H1 (cell line): ENCODE measurements around the gene IL37. TPM values are rescaled to one million over a fixed set of nuclear protein-coding genes. Genes with fewer than 3 reads are reported as not detected.

Experiments
- ATF2 ChIP-seq: IDR thresholded peaks from 2 replicates; pipeline ENCODE4 v1.6.1; 2012; ENCODE audit warnings: low read length, inconsistent platforms
- EZH2 ChIP-seq: fragments of 200-600 bp; sonication (generic); IDR thresholded peaks from 2 replicates; pipeline ENCODE4 v1.7.1; 2012; ENCODE audit warnings: low read depth, mild to moderate bottlenecking, moderate library complexity, low read length, inconsistent platforms; ENCODE audit not compliant: severe bottlenecking
- HDAC6 ChIP-seq: IDR thresholded peaks from one replicate; pipeline ENCODE4 v1.7.1; 2012; ENCODE audit warnings: low read depth, mild to moderate bottlenecking, inconsistent platforms, low read length, moderate library complexity
- JUND ChIP-seq: IDR thresholded peaks from 2 replicates; pipeline ENCODE4 v1.6.1; 2011; ENCODE audit warnings: mild to moderate bottlenecking, improper control_type of control experiment, low read length
- MAFK ChIP-seq: IDR thresholded peaks from 2 replicates; pipeline ENCODE4 v1.6.1; 2012; ENCODE audit warnings: low read depth, mild to moderate bottlenecking, improper control_type of control experiment, low read length
- POLR2A ChIP-seq, 2 experiments: IDR thresholded peaks; 1 replicate in 1 of 2; 2 replicates in 1 of 2; pipeline ENCODE4 v1.6.1; 2011; ENCODE audit warnings: low read depth in 2 of 2, low read length in 2 of 2, mild to moderate bottlenecking in 2 of 2; ENCODE audit errors: control extremely low read depth in 1 of 2
- polyA plus RNA-seq, 7 experiments: library from polyadenylated mRNA; depleted of rRNA in 3 of 7; stranded (reverse) in 5 of 7; unstranded in 2 of 7; fragments of >200 nt in 5 of 7; fragments of 200-250 nt in 2 of 7; gene quantifications; 1 replicate in 5 of 7; 2 replicates in 1 of 7; 4 replicates in 1 of 7; pipeline versions ENCODE4 v1.2.1 to v1.2.3, GENCODE V29; 2011 to 2013; ENCODE audit warnings: missing spikeins in 2 of 7, mixed read lengths in 2 of 7
- total RNA-seq: library from RNA; stranded (reverse); fragmentation: NEBNext Ultra II Directional; extraction: Animal tissue kit (Norgen Biotek cat#: 25700); gene quantifications from 2 replicates; pipeline ENCODE4 v1.2.1, GENCODE V29; 2021

IL37 gene
- total and polyA plus RNA-seq, 2 of the 8 experiments (the other 6 are each of a cell fraction or from before 2014, with no cell fraction given) = 0.18 TPM; not detected in 1

GRCh38 chr2:112947374-112947773, 36.4 kb downstream of the IL37 start (continued):
- TF ChIP-seq ATF2 (no peak), MAFK (no peak), EZH2 (no peak), HDAC6 (no peak), JUND (no peak), POLR2A (IDR thresholded peaks at IDR 0.05; ENCODE audit: control extremely low read depth in 1 of 2, low read depth in 2 of 2, low read length in 2 of 2) (no peak)
